H1 (cell line): ENCODE results near the gene FGF1. TPM values are rescaled to one million over a fixed set of nuclear protein-coding genes. Genes with fewer than 3 reads are reported as not detected.

Source experiments
- CTCF ChIA-PET: fragments of 300-600 bp; sonication (Branson Sonifier 250); formaldehyde crosslinking; loops from one replicate; lab custom pipeline; 2021; ENCODE audit not compliant: partially characterized antibody; lab: Charles Lee
- POLR2A ChIA-PET: fragments of 300-600 bp; sonication (Branson Sonifier 250); formaldehyde crosslinking; loops from one replicate; lab custom pipeline; 2021; ENCODE audit warnings: inconsistent platforms; ENCODE audit not compliant: partially characterized antibody; lab: Charles Lee
- DNase-seq, 2 experiments: peaks; one replicate each; pipeline versions ENCODE4 v3.0.0 to v3.0.0-alpha.2; 2010 to 2022; ENCODE audit warnings: low spot score in 2 of 2, low read depth in 1 of 2, mixed read lengths in 1 of 2
- FAIRE-seq: peaks from 2 replicates; lab custom pipeline; 2011; peaks lifted over from hg19 to GRCh38; lab: Jason Lieb, UNC
- H2AFZ ChIP-seq: 2 replicates; pipeline ENCODE4 v1.8.1; 2012; ENCODE audit warnings: low read length, inconsistent platforms
- H2AK5ac ChIP-seq: 2 replicates; pipeline ENCODE4 v1.6.1; 2013; ENCODE audit warnings: low read depth, low read length
- H2BK120ac ChIP-seq: replicated peaks from 2 replicates; pipeline ENCODE3; 2013; ENCODE audit warnings: low read depth, low read length, inconsistent platforms
- H2BK12ac ChIP-seq: 2 replicates; pipeline ENCODE4 v1.6.1; 2013; ENCODE audit warnings: low read depth, low read length
- H2BK15ac ChIP-seq: 2 replicates; pipeline ENCODE4 v1.6.1; 2013; ENCODE audit warnings: low read length
- H2BK20ac ChIP-seq: 2 replicates; pipeline ENCODE4 v1.6.1; 2013; ENCODE audit warnings: low read length
- H2BK5ac ChIP-seq: 2 replicates; pipeline ENCODE4 v1.6.1; 2013; ENCODE audit warnings: low read depth, low read length
- H3K14ac ChIP-seq: 2 replicates; pipeline ENCODE4 v1.6.1; 2013; ENCODE audit warnings: inconsistent platforms; ENCODE audit not compliant: insufficient read length
- H3K18ac ChIP-seq: 2 replicates; pipeline ENCODE4 v1.6.1; 2013; ENCODE audit warnings: low read length; ENCODE audit errors: extremely low read depth
- H3K23ac ChIP-seq: 2 replicates; pipeline ENCODE4 v1.6.1; 2013; ENCODE audit warnings: inconsistent platforms; ENCODE audit not compliant: insufficient read length
- H3K23me2 ChIP-seq: 2 replicates; pipeline ENCODE4 v1.6.1; 2013; ENCODE audit warnings: low read depth, low read length
- H3K27ac ChIP-seq: 2 replicates; pipeline ENCODE4 v1.6.1; 2011; ENCODE audit warnings: low read depth, low read length, inconsistent platforms
- H3K27me3 ChIP-seq, 4 experiments: replicated peaks in 1 of 4; 1 replicate in 1 of 4; 2 replicates in 3 of 4; pipeline versions ENCODE4 v1.6.1 to v1.8.1; 2011 to 2013; ENCODE audit warnings: low read length in 3 of 4, mild to moderate bottlenecking in 3 of 4, inconsistent platforms in 2 of 4, mixed read lengths in 2 of 4, moderate library complexity in 1 of 4; ENCODE audit not compliant: control insufficient read depth in 3 of 4, insufficient read depth in 3 of 4; ENCODE audit errors: extremely low read depth in 1 of 4
- H3K36me3 ChIP-seq, 4 experiments: 2 replicates each; pipeline versions ENCODE4 v1.6.1 to v1.8.1; 2011 to 2013; ENCODE audit warnings: mild to moderate bottlenecking in 4 of 4, low read length in 3 of 4, moderate library complexity in 2 of 4, control low read depth in 1 of 4, inconsistent platforms in 1 of 4; ENCODE audit not compliant: insufficient read depth in 4 of 4, control insufficient read depth in 2 of 4
- H3K4ac ChIP-seq: replicated peaks from 2 replicates; pipeline ENCODE3; 2013; ENCODE audit warnings: low read length, low read depth, mixed read lengths, inconsistent platforms; ENCODE audit not compliant: insufficient read length
- H3K4me1 ChIP-seq, 4 experiments: replicated peaks in 1 of 4; 1 replicate in 1 of 4; 2 replicates in 3 of 4; pipeline versions ENCODE4 v1.6.1 to v1.8.1; 2011 to 2013; ENCODE audit warnings: low read length in 3 of 4, inconsistent platforms in 2 of 4, mixed read lengths in 1 of 4; ENCODE audit not compliant: insufficient read depth in 4 of 4, control insufficient read depth in 3 of 4
- H3K4me2 ChIP-seq, 2 experiments: 2 replicates each; pipeline versions ENCODE4 v1.6.1 to v1.8.1; 2011 to 2013; ENCODE audit warnings: low read depth in 2 of 2, low read length in 2 of 2, control low read depth in 1 of 2, inconsistent platforms in 1 of 2, mild to moderate bottlenecking in 1 of 2; ENCODE audit not compliant: insufficient read depth in 1 of 2
- H3K4me3 ChIP-seq, 4 experiments: fragments of 200-600, 300-600 bp in 1 of 4; sonication (generic), shearing (Covaris generic), sonication (Bioruptor Twin) in 1 of 4; 2 replicates each; pipeline versions ENCODE4 v1.5.1 to v1.8.1; 2011 to 2016; ENCODE audit warnings: low read length in 4 of 4, low read depth in 3 of 4, control low read depth in 2 of 4, inconsistent platforms in 2 of 4, mild to moderate bottlenecking in 2 of 4, mixed read lengths in 1 of 4, moderate library complexity in 1 of 4; ENCODE audit not compliant: insufficient read depth in 2 of 4; ENCODE audit errors: extremely low read depth in 1 of 4
- H3K56ac ChIP-seq: replicated peaks from 2 replicates; pipeline ENCODE3; 2013; ENCODE audit warnings: low read depth, mild to moderate bottlenecking, mixed read lengths, low read length, inconsistent platforms; ENCODE audit not compliant: insufficient read length
- H3K79me1 ChIP-seq: 2 replicates; pipeline ENCODE4 v1.6.1; 2013; ENCODE audit warnings: low read depth, low read length, control low read depth
- H3K79me2 ChIP-seq, 2 experiments: 2 replicates each; pipeline versions ENCODE4 v1.6.1 to v1.8.1; 2012 to 2013; ENCODE audit warnings: low read length in 2 of 2, mild to moderate bottlenecking in 2 of 2, inconsistent platforms in 1 of 2; ENCODE audit not compliant: insufficient read depth in 2 of 2, control insufficient read depth in 1 of 2
- H3K9ac ChIP-seq, 4 experiments: replicated peaks in 1 of 4; 1 replicate in 1 of 4; 2 replicates in 3 of 4; pipeline versions ENCODE4 v1.6.1 to v1.8.1; 2011 to 2013; ENCODE audit warnings: low read depth in 3 of 4, low read length in 3 of 4, control low read depth in 2 of 4, mild to moderate bottlenecking in 2 of 4, moderate library complexity in 2 of 4, inconsistent platforms in 1 of 4; ENCODE audit errors: extremely low read depth in 1 of 4
- H3K9me3 ChIP-seq, 2 experiments: 2 replicates each; pipeline versions ENCODE4 v1.6.1 to v1.8.1; 2012 to 2013; ENCODE audit warnings: mild to moderate bottlenecking in 2 of 2, moderate library complexity in 2 of 2, control low read depth in 1 of 2, inconsistent platforms in 1 of 2, low read depth in 1 of 2, low read length in 1 of 2, mixed read lengths in 1 of 2; ENCODE audit not compliant: insufficient read depth in 2 of 2
- H4K20me1 ChIP-seq, 2 experiments: replicated peaks in 1 of 2; 2 replicates each; pipeline versions ENCODE3 to v1.8.1; 2011 to 2013; ENCODE audit warnings: inconsistent platforms in 2 of 2, low read length in 2 of 2, mild to moderate bottlenecking in 1 of 2; ENCODE audit not compliant: insufficient read depth in 2 of 2, control insufficient read depth in 1 of 2
- H4K5ac ChIP-seq: 2 replicates; pipeline ENCODE4 v1.6.1; 2013; ENCODE audit warnings: low read length, low read depth, mixed read lengths, inconsistent platforms; ENCODE audit not compliant: insufficient read length
- H4K8ac ChIP-seq: 2 replicates; pipeline ENCODE4 v1.8.0; 2013; ENCODE audit warnings: mild to moderate bottlenecking, moderate library complexity, low read length, inconsistent platforms; ENCODE audit not compliant: insufficient read depth; ENCODE audit errors: extremely low read depth
- H4K91ac ChIP-seq: replicated peaks from 2 replicates; pipeline ENCODE3; 2013; ENCODE audit warnings: low read length, mixed read lengths, inconsistent platforms; ENCODE audit not compliant: insufficient read length
- CREB1 ChIP-seq: IDR thresholded peaks from 2 replicates; pipeline ENCODE4 v1.6.1; 2012; ENCODE audit warnings: inconsistent platforms
- EGR1 ChIP-seq: IDR thresholded peaks from 2 replicates; pipeline ENCODE4 v1.6.1; 2011; ENCODE audit warnings: low read depth, low read length, borderline replicate concordance
- HDAC2 ChIP-seq, 2 experiments: fragments of 300-600 bp in 1 of 2; sonication (generic) in 1 of 2; IDR thresholded peaks; 2 replicates each; pipeline ENCODE4 v1.6.1; 2011 to 2012; ENCODE audit warnings: low read depth in 2 of 2, low read length in 2 of 2, mild to moderate bottlenecking in 2 of 2, moderate library complexity in 2 of 2, borderline replicate concordance in 1 of 2, inconsistent platforms in 1 of 2
- JUN ChIP-seq: IDR thresholded peaks from 2 replicates; pipeline ENCODE4 v1.6.1; 2011; ENCODE audit warnings: low read depth, mild to moderate bottlenecking, improper control_type of control experiment, low read length
- KDM1A ChIP-seq: fragments of 200-600, 300-600 bp; sonication (generic); IDR thresholded peaks from 2 replicates; pipeline ENCODE4 v1.7.1; 2016; ENCODE audit warnings: mild to moderate bottlenecking, low read length, borderline replicate concordance
- KDM5A ChIP-seq: fragments of 200-600 bp; IDR thresholded peaks from 2 replicates; pipeline ENCODE4 v1.7.1; 2012; ENCODE audit warnings: mild to moderate bottlenecking, low read length, inconsistent platforms, mixed read lengths
- MAFK ChIP-seq: IDR thresholded peaks from 2 replicates; pipeline ENCODE4 v1.6.1; 2012; ENCODE audit warnings: low read depth, mild to moderate bottlenecking, improper control_type of control experiment, low read length
- POLR2AphosphoS5 ChIP-seq: IDR thresholded peaks from 2 replicates; pipeline ENCODE4 v1.6.1; 2011; ENCODE audit warnings: low read depth, low read length
- POU5F1 ChIP-seq: IDR thresholded peaks from 2 replicates; pipeline ENCODE4 v1.6.1; 2011; ENCODE audit warnings: low read depth, mild to moderate bottlenecking, low read length, moderate library complexity
- RXRA ChIP-seq: IDR thresholded peaks from 2 replicates; pipeline ENCODE4 v1.6.1; 2011; ENCODE audit warnings: low read depth, mild to moderate bottlenecking, low read length, moderate library complexity; ENCODE audit not compliant: insufficient read depth
- TBP ChIP-seq: IDR thresholded peaks from 2 replicates; pipeline ENCODE4 v1.6.1; 2011; ENCODE audit warnings: low read depth, low read length, improper control_type of control experiment
- TCF12 ChIP-seq: IDR thresholded peaks from 2 replicates; pipeline ENCODE4 v1.6.1; 2011; ENCODE audit warnings: low read depth, mild to moderate bottlenecking, low read length
- YY1 ChIP-seq: IDR thresholded peaks from 2 replicates; pipeline ENCODE4 v1.6.1; 2011; ENCODE audit warnings: low read depth, mild to moderate bottlenecking, low read length
- ZNF274 ChIP-seq: IDR thresholded peaks from 2 replicates; pipeline ENCODE4 v1.7.0; 2012; ENCODE audit warnings: low read length, borderline replicate concordance; ENCODE audit errors: extremely low read depth
- WGBS, 2 experiments: shearing (Covaris generic) in 1 of 2; methylation state at CpG; one replicate each; pipeline versions ENCODE4 v1.1.6 to v1.1.7; 2013 to 2015; ENCODE audit warnings: low lambda C conversion rate in 2 of 2, mixed read lengths in 2 of 2, inconsistent platforms in 1 of 2, low coverage in 1 of 2, missing lambda C conversion rate in 1 of 2; ENCODE audit not compliant: insufficient replicate concordance in 2 of 2, insufficient coverage in 1 of 2, insufficient read length in 1 of 2; ENCODE audit errors: extremely low coverage in 1 of 2, missing lambda C conversion rate in 1 of 2; 5-methylcytosine and 5-hydroxymethylcytosine counted together
- polyA plus RNA-seq, 7 experiments: library from polyadenylated mRNA; depleted of rRNA in 3 of 7; stranded (reverse) in 5 of 7; unstranded in 2 of 7; fragments of >200 nt in 5 of 7; fragments of 200-250 nt in 2 of 7; gene quantifications; 1 replicate in 5 of 7; 2 replicates in 1 of 7; 4 replicates in 1 of 7; pipeline versions ENCODE4 v1.2.1 to v1.2.3, GENCODE V29; 2011 to 2013; ENCODE audit warnings: missing spikeins in 2 of 7, mixed read lengths in 2 of 7
- total RNA-seq: library from RNA; stranded (reverse); fragmentation: NEBNext Ultra II Directional; extraction: Animal tissue kit (Norgen Biotek cat#: 25700); gene quantifications from 2 replicates; pipeline ENCODE4 v1.2.1, GENCODE V29; 2021
- TF ChIP-seq, protein P1 (sequence below): IDR thresholded peaks from 2 replicates; pipeline ENCODE4 v1.6.1; 2012; ENCODE audit warnings: inconsistent platforms

The FGF1 gene
- total and polyA plus RNA-seq, 2 of the 8 experiments (the other 6 are each of a cell fraction or from before 2014, with no cell fraction given), result 0.30 to 0.50 TPM

DNA sequence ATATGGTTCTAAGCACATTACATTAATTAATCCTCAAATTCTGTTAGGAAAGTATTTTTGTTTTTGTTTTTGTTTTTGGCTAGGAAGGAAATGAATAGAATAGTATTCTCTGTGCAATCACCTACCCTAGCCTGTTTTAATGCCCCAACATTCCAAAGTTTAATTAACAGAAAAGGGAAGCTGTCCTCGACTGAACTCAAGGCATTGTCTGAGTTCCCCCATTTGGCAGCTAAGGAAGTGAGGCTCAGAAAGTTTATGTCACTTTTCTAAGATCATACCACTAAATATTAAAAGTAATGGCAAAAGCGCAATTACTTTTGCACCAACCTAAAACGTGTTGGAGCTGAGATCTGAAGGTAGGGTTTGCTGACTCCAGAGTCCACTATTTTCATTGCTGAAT, 59.8 kb downstream of the FGF1 start:
- H3K14ac ChIP-seq, result no peak overlapping the region
- no peaks in the 10 kb centered on the region for H4K20me1 ChIP-seq
- no peak overlapping the region for H3K4ac ChIP-seq
- peaks cover 0 to 8% (median 0%) of the 10 kb centered on the region in 4 experiments; a peak in 2 of 7 replicates for H3K4me1 ChIP-seq
- no peak overlapping the region for H2BK120ac ChIP-seq
- H4K8ac ChIP-seq, result no peak overlapping the region
- no peaks in the 10 kb centered on the region for H3K9me3 ChIP-seq
- DNase-seq (no peak), FAIRE-seq (no peak)
- H3K27me3 ChIP-seq, result no peaks in the 10 kb centered on the region
- no peak overlapping the region for H2BK12ac ChIP-seq
- H3K23ac ChIP-seq, result no peak overlapping the region
- H4K5ac ChIP-seq, result no peak overlapping the region
- no peaks in the 10 kb centered on the region for H3K79me1 ChIP-seq
- no peak overlapping the region for H2AK5ac ChIP-seq
- H3K9ac ChIP-seq, result no peak overlapping the region
- H3K56ac ChIP-seq, result no peak overlapping the region
- H3K36me3 ChIP-seq, result no peaks in the 10 kb centered on the region
- no peak overlapping the region for H2BK20ac ChIP-seq
- no peak overlapping the region for H4K91ac ChIP-seq
- CTCF ChIA-PET, result interaction anchor here (1.0 to 4.8 kb wide), 5 partner anchors 12 to 87 kb away, joined by 3 to 24 read pairs (median 4); partner anchors contain the start of gene FGF1
- no peaks in the 10 kb centered on the region for H3K23me2 ChIP-seq
- no peak overlapping the region for H3K4me2 ChIP-seq
- H2BK15ac ChIP-seq, result no peak overlapping the region
- H2BK5ac ChIP-seq, result no peak overlapping the region
- H2AFZ ChIP-seq, result no peak overlapping the region
- H3K18ac ChIP-seq, result no peak overlapping the region
- whole genome bisulfite sequencing, 2 experiments, result 83% methylated on average over 3 of the region's 3 CpGs; no CpG with 5 or more reads in 1 of the 2 experiments
- H3K4me3 ChIP-seq, result no peak overlapping the region
- POLR2A ChIA-PET, result no interaction called here
- H3K27ac ChIP-seq, result no peak overlapping the region
- H3K79me2 ChIP-seq, result no peaks in the 10 kb centered on the region
- TF ChIP-seq HDAC2 (IDR thresholded peaks at IDR 0.05; ENCODE audit: borderline replicate concordance in 1 of 2, low read depth in 2 of 2, low read length in 2 of 2) (no peak), KDM1A (no peak), POU5F1 (no peak), TCF12 (no peak), CREB1 (no peak), TBP (no peak), EGR1 (no peak), MAFK (no peak), RXRA (no peak), KDM5A (no peak), ZNF274 (no peak), JUN (no peak), YY1 (no peak), POLR2AphosphoS5 (no peak)
- TF ChIP-seq, protein P1, sequence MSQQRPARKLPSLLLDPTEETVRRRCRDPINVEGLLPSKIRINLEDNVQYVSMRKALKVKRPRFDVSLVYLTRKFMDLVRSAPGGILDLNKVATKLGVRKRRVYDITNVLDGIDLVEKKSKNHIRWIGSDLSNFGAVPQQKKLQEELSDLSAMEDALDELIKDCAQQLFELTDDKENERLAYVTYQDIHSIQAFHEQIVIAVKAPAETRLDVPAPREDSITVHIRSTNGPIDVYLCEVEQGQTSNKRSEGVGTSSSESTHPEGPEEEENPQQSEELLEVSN, result no peak
